NCI-H1694 (cell line): ENCODE measurements around the gene ASXL1.
"Not testable (repeated sequence)": the region's sequence is repeated elsewhere in the genome, so short reads cannot be mapped to it uniquely, and the experiment has no call there.

Experiments used
- DNase-seq: peaks from one replicate; lab custom pipeline; 2025; lab: John Stamatoyannopoulos, UW

ASXL1 gene

GRCh38 chr20:32337937-32338661 lies 20.0 kb upstream of the ASXL1 start:
- DNase-seq, result no peak

- no peak for DNase-seq
These were observed 19.5 kb upstream of the ASXL1 start for GRCh38 chr20:32338665-32339064.

- DNase-seq, result no peak
These were observed 19.0 kb upstream of the ASXL1 start for GRCh38 chr20:32339116-32339515.

- DNase-seq, result not testable (repeated sequence)
These were observed 17.1 kb upstream of the ASXL1 start for GRCh38 chr20:32341053-32341452.

- DNase-seq, result no peak
These were observed 14.7 kb upstream of the ASXL1 start for GRCh38 chr20:32343439-32343838.

- DNase-seq, result no peak
These were observed 13.2 kb upstream of the ASXL1 start for GRCh38 chr20:32344835-32345506.

GRCh38 chr20:32348207-32348606 lies 9.9 kb upstream of the ASXL1 start:
- DNase-seq, result no peak

GRCh38 chr20:32350421-32350820 lies 7.7 kb upstream of the ASXL1 start:
- DNase-seq, result no peak

- DNase-seq, result no peak
These were observed 5.9 kb upstream of the ASXL1 start for GRCh38 chr20:32352121-32352720.

GRCh38 chr20:32353848-32354496 lies 4.2 kb upstream of the ASXL1 start:
- DNase-seq, result no peak

GRCh38 chr20:32354592-32355416 lies 3.3 kb upstream of the ASXL1 start:
- no peak for DNase-seq

- no peak for DNase-seq
These were observed 2.7 kb upstream of the ASXL1 start for GRCh38 chr20:32355417-32355841.

GRCh38 chr20:32355907-32356621 lies 2.1 kb upstream of the ASXL1 start:
- not testable (repeated sequence) for DNase-seq

GRCh38 chr20:32356622-32357374 lies 1.3 kb upstream of the ASXL1 start:
- DNase-seq, result no peak

- DNase-seq, result no peak
These were observed 709 bp upstream of the ASXL1 start for GRCh38 chr20:32357375-32357868.

- no peak for DNase-seq
These were observed 426 bp downstream of the ASXL1 start for GRCh38 chr20:32358632-32358882.

- DNase-seq, result peak; percentile 28
These were observed 927 bp downstream of the ASXL1 start for GRCh38 chr20:32358883-32359632.

GRCh38 chr20:32359633-32360332 lies 1.7 kb downstream of the ASXL1 start:
- no peak for DNase-seq

GRCh38 chr20:32360333-32360634 lies 2.2 kb downstream of the ASXL1 start:
- DNase-seq, result no peak
